IMR-90 (cell line): ENCODE results near the gene KCNAB2. TPM values are rescaled to one million over a fixed set of nuclear protein-coding genes. Genes with fewer than 3 reads are reported as not detected.

Experiments used
- ATAC-seq: fragments of 200-7000 bp; cut with Tn5 transposase; 2 replicates; pipeline ENCODE4 v1.9.1; 2020; ENCODE audit warnings: low read depth, mild to moderate bottlenecking, moderate library complexity
- BruUV-seq: library from RNA; stranded (reverse); fragments of 400-500 nt; replicated peaks from 2 replicates; lab custom pipeline; 2021; lab: Mats Ljungman, UMichigan
- CTCF ChIA-PET: fragments of 300-600 bp; formaldehyde crosslinking; extraction: SDS; loops from one replicate; lab custom pipeline; 2021; ENCODE audit warnings: antibody characterized with exemption; lab: Yijun Ruan, JAX
- POLR2A ChIA-PET: fragments of 300-600 bp; sonication (Branson Sonifier 250); formaldehyde crosslinking; loops from one replicate; lab custom pipeline; 2022; ENCODE audit warnings: antibody characterized with exemption; ENCODE audit not compliant: unreplicated experiment; lab: Charles Lee
- DNase-seq: peaks from one replicate; pipeline ENCODE4 v3.0.0; 2013
- H2AFZ ChIP-seq: replicated peaks from 2 replicates; pipeline ENCODE3; 2013; ENCODE audit warnings: low read length, mild to moderate bottlenecking; ENCODE audit not compliant: poor library complexity
- H2AK5ac ChIP-seq: 2 replicates; pipeline ENCODE4 v1.6.1; 2013; ENCODE audit warnings: low read depth, low read length, inconsistent platforms
- H2AK9ac ChIP-seq: replicated peaks from 2 replicates; pipeline ENCODE3; 2013; ENCODE audit warnings: mild to moderate bottlenecking, low read depth, low read length, moderate library complexity; ENCODE audit not compliant: poor library complexity
- H2BK120ac ChIP-seq: 2 replicates; pipeline ENCODE4 v1.6.1; 2013; ENCODE audit warnings: low read depth, low read length, inconsistent platforms
- H2BK15ac ChIP-seq: 3 replicates; pipeline ENCODE4 v1.6.1; 2013; ENCODE audit warnings: low read depth, low read length, inconsistent platforms
- H2BK20ac ChIP-seq: 2 replicates; pipeline ENCODE4 v1.6.1; 2013; ENCODE audit warnings: low read depth, mild to moderate bottlenecking, inconsistent platforms, low read length, moderate library complexity
- H2BK5ac ChIP-seq: 2 replicates; pipeline ENCODE4 v1.6.1; 2013; ENCODE audit warnings: mild to moderate bottlenecking, low read depth, low read length, inconsistent platforms; ENCODE audit not compliant: poor library complexity, severe bottlenecking
- H3K14ac ChIP-seq: replicated peaks from 2 replicates; pipeline ENCODE4 v1.6.1; 2013; ENCODE audit warnings: low read depth, low read length, inconsistent platforms
- H3K18ac ChIP-seq: 2 replicates; pipeline ENCODE4 v1.6.1; 2013; ENCODE audit warnings: low read depth, low read length, control low read depth
- H3K23ac ChIP-seq: 2 replicates; pipeline ENCODE4 v1.6.1; 2013; ENCODE audit warnings: low read depth, low read length, inconsistent platforms
- H3K27ac ChIP-seq: 2 replicates; pipeline ENCODE4 v1.5.1; 2013; ENCODE audit warnings: mild to moderate bottlenecking, control low read depth, low read length; ENCODE audit not compliant: insufficient read depth
- H3K27me3 ChIP-seq: 2 replicates; pipeline ENCODE4 v1.6.1; 2013; ENCODE audit warnings: low read length; ENCODE audit not compliant: control insufficient read depth, insufficient read depth
- H3K36me3 ChIP-seq: 2 replicates; pipeline ENCODE4 v1.6.1; 2013; ENCODE audit warnings: low read length, mixed read lengths; ENCODE audit not compliant: control insufficient read depth, insufficient read depth
- H3K4ac ChIP-seq: 2 replicates; pipeline ENCODE4 v1.6.1; 2013; ENCODE audit warnings: low read depth, low read length, inconsistent platforms
- H3K4me1 ChIP-seq: 2 replicates; pipeline ENCODE4 v1.6.1; 2013; ENCODE audit warnings: low read length, mixed read lengths; ENCODE audit not compliant: control insufficient read depth, insufficient read depth
- H3K4me2 ChIP-seq: 2 replicates; pipeline ENCODE4 v1.6.1; 2013; ENCODE audit warnings: low read depth, mild to moderate bottlenecking, control low read depth, low read length, moderate library complexity
- H3K4me3 ChIP-seq: 2 replicates; pipeline ENCODE4 v1.5.1; 2013; ENCODE audit warnings: low read depth, mild to moderate bottlenecking, control low read depth, low read length, moderate library complexity; ENCODE audit not compliant: insufficient read depth
- H3K56ac ChIP-seq: 2 replicates; pipeline ENCODE4 v1.6.1; 2013; ENCODE audit warnings: low read length, inconsistent platforms; ENCODE audit not compliant: insufficient read depth; ENCODE audit errors: extremely low read depth
- H3K79me1 ChIP-seq, 2 experiments: 2 replicates each; pipeline ENCODE4 v1.6.1; 2013; ENCODE audit warnings: low read length in 2 of 2, inconsistent platforms in 1 of 2, low read depth in 1 of 2
- H3K9ac ChIP-seq: 2 replicates; pipeline ENCODE4 v1.6.1; 2013; ENCODE audit warnings: low read depth, low read length, control low read depth
- H3K9me1 ChIP-seq: 2 replicates; pipeline ENCODE4 v1.6.1; 2013; ENCODE audit warnings: low read length, inconsistent platforms; ENCODE audit not compliant: insufficient read depth
- H3K9me3 ChIP-seq: 2 replicates; pipeline ENCODE4 v1.6.1; 2013; ENCODE audit warnings: low read length; ENCODE audit not compliant: control insufficient read depth, insufficient read depth
- H4K20me1 ChIP-seq: 2 replicates; pipeline ENCODE4 v1.6.1; 2013; ENCODE audit warnings: low read length, inconsistent platforms; ENCODE audit not compliant: insufficient read depth
- H4K5ac ChIP-seq: 2 replicates; pipeline ENCODE4 v1.6.1; 2013; ENCODE audit warnings: mild to moderate bottlenecking, low read depth, low read length, control low read depth
- H4K8ac ChIP-seq, 2 experiments: 2 replicates each; pipeline ENCODE4 v1.6.1; 2013; ENCODE audit warnings: low read depth in 2 of 2, low read length in 2 of 2, control low read depth in 1 of 2, inconsistent platforms in 1 of 2
- H4K91ac ChIP-seq: 2 replicates; pipeline ENCODE4 v1.6.1; 2013; ENCODE audit warnings: low read depth, low read length, inconsistent platforms; ENCODE audit not compliant: insufficient read depth
- CHD1 ChIP-seq: IDR thresholded peaks from 2 replicates; pipeline ENCODE4 v1.6.1; 2012; ENCODE audit warnings: low read depth, low read length, improper control_type of control experiment
- CTCF ChIP-seq: conservative IDR thresholded peaks from 2 replicates; pipeline ENCODE4 v1.5.1; 2012; ENCODE audit warnings: mild to moderate bottlenecking, low read depth, low read length, improper control_type of control experiment
- MAZ ChIP-seq: IDR thresholded peaks from 2 replicates; pipeline ENCODE4 v1.6.1; 2012; ENCODE audit warnings: low read depth, mild to moderate bottlenecking, low read length, improper control_type of control experiment, moderate library complexity, borderline replicate concordance
- RAD21 ChIP-seq: IDR thresholded peaks from 2 replicates; pipeline ENCODE4 v1.6.1; 2012; ENCODE audit warnings: low read length, improper control_type of control experiment
- WGBS, 2 experiments: methylation state at CpG; one replicate each; pipeline versions ENCODE4 v1.1.5 to v1.1.7; 2013; ENCODE audit warnings: missing lambda C conversion rate in 2 of 2; ENCODE audit not compliant: insufficient read length in 1 of 2; ENCODE audit errors: extremely low coverage in 2 of 2; 5-methylcytosine and 5-hydroxymethylcytosine counted together
- dilution Hi-C: fragments of 300-500 bp; cut with HindIII; formaldehyde crosslinking; loops from one replicate; pipeline ENCODE4 v1.14.3; 2018; ENCODE audit warnings: low sequenced_read_pairs; ENCODE audit not compliant: unreplicated experiment
- in situ Hi-C: fragments of 300-500 bp; cut with MboI; formaldehyde crosslinking; loops from 3 replicates; pipeline ENCODE4 v1.14.3; 2019; ENCODE audit warnings: low sequenced_read_pairs, inconsistent platforms, mixed read lengths
- intact Hi-C: fragments of 100-400 bp; cut with micrococcal nuclease; formaldehyde crosslinking; loops from 2 replicates; pipeline ENCODE4 v1.10.0; 2022
- polyA plus RNA-seq, 3 experiments: library from polyadenylated mRNA; depleted of rRNA; stranded (reverse); fragments of >200 nt; gene quantifications; 2 replicates each; pipeline ENCODE4 v1.2.3, GENCODE V29; 2012; ENCODE audit warnings: low replicate concordance in 1 of 3
- total RNA-seq: library from RNA; depleted of rRNA; stranded (reverse); fragments of >200 nt; gene quantifications from 2 replicates; pipeline ENCODE4 v1.2.3, GENCODE V29; 2012

The KCNAB2 gene
- total and polyA plus RNA-seq, 2 of the 4 experiments (the other 2 are of a cell fraction): 1.3 to 4.2 TPM

DNA sequence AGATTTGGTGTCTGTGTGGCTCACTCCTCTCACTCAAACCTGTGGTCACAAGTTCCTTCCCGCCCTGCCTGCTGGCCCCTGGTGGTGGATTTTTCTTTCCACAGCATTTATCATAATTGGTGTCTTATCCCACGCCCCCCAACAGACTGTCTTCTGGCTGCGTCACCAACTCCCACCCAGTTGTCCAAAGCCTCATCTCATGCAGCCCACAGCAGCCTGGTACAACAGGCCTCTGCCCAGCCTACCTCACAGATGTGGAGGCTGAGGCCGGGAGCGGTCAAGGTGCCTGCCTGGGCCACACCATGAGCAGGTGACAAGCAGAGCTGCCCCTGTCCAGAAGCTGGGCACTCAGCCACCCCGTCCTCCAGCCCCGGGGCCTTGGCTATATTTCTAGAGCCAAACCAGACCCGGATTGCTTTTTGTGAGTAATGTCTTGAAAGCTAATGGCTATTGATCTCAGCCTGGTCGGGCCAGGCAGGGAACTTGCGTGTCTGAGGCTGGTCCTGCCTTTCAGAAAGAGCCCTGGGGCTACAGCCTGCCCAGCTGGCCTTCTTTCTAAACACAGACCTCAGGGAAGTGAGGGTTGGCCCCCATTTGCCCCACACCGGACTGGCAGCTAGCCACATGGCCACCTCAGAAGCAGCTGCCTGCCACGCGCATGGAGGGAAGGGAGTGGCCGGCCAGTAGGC is 2.6 kb downstream of the KCNAB2 start:
- H3K18ac ChIP-seq: no peak overlapping the region

More for the DNA sequence above, 2.6 kb downstream of the KCNAB2 start:
- Histone ChIP-seq H3K27ac (no peak overlapping the region), H3K9ac (no peak overlapping the region), H3K4me3 (no peak overlapping the region), H4K91ac (no peak overlapping the region), H3K27me3 (peaks cover 14% of the 10 kb centered on the region), H3K14ac (no peak overlapping the region), H3K56ac (no peak overlapping the region), H2BK15ac (no peak overlapping the region), H2AFZ (no peak overlapping the region), H4K8ac (no peak overlapping the region), H3K9me1 (no peaks in the 10 kb centered on the region), H4K5ac (no peak overlapping the region), H3K36me3 (no peaks in the 10 kb centered on the region), H3K23ac (no peak overlapping the region), H2AK5ac (no peak overlapping the region), H2BK5ac (no peak overlapping the region), H2AK9ac (no peak overlapping the region), H3K9me3 (no peaks in the 10 kb centered on the region), H3K4ac (no peak overlapping the region), H2BK120ac (no peak overlapping the region), H3K79me1 (no peaks in the 10 kb centered on the region), H3K4me2 (no peak overlapping the region), H3K4me1 (no peaks in the 10 kb centered on the region), H2BK20ac (no peak overlapping the region), H4K20me1 (0 out of 2 replicates have a peak, but pooled peaks cover 6% of the 10 kb centered on the region)
- ChIA-PET CTCF (no interaction called here), POLR2A (no interaction called here)
- DNase-seq (no peak), ATAC-seq (no peak)
- dilution Hi-C loops (no loop called here), intact Hi-C loops (no loop called here), in situ Hi-C loops (no loop called here)
- TF ChIP-seq MAZ (no peak), CHD1 (no peak), RAD21 (no peak), CTCF (no peak)
- 85% methylated on average over 4 of the region's 14 CpGs; no CpG with 5 or more reads in 1 of the 2 experiments for WGBS, 2 experiments
- BruUV-seq: no TSS peak
